Loucy (cell line): ENCODE measurements around the gene XRN2.
"Not testable (repeated sequence)": the region's sequence is repeated elsewhere in the genome, so short reads cannot be mapped to it uniquely, and the experiment has no call there.

ENCODE experiments used
- H2AFZ ChIP-seq: fragments of 200-600 bp; sonication (generic); 2 replicates; pipeline ENCODE4 v1.6.0; 2016; ENCODE audit warnings: antibody characterized with exemption, mild to moderate bottlenecking, low read length, moderate library complexity
- H3F3A ChIP-seq: fragments of 200-600 bp; 2 replicates; pipeline ENCODE4 v1.6.0; 2016; ENCODE audit warnings: antibody characterized with exemption, low read depth, mild to moderate bottlenecking
- H3K27me3 ChIP-seq: fragments of 200-600 bp; sonication (generic); 2 replicates; pipeline ENCODE4 v1.6.1; 2014; ENCODE audit warnings: low read length, mild to moderate bottlenecking; ENCODE audit not compliant: insufficient read depth, poor library complexity, severe bottlenecking
- H3K36me3 ChIP-seq: fragments of 200-600 bp; sonication (generic); 2 replicates; pipeline ENCODE4 v1.6.1; 2016; ENCODE audit warnings: low read length; ENCODE audit not compliant: insufficient read depth
- H3K4me1 ChIP-seq: fragments of 200-600 bp; sonication (generic); 2 replicates; pipeline ENCODE4 v1.5.1; 2014; ENCODE audit warnings: low read length, mild to moderate bottlenecking; ENCODE audit not compliant: insufficient read depth, poor library complexity, severe bottlenecking
- H3K4me2 ChIP-seq: fragments of 200-600 bp; sonication (generic); 2 replicates; pipeline ENCODE4 v1.6.0; 2014; ENCODE audit warnings: antibody characterized with exemption, low read length, low read depth, mild to moderate bottlenecking; ENCODE audit not compliant: poor library complexity, severe bottlenecking
- H3K4me3 ChIP-seq: fragments of 200-600 bp; sonication (generic); 2 replicates; pipeline ENCODE4 v1.5.1; 2014; ENCODE audit warnings: low read length, mild to moderate bottlenecking, mixed read lengths; ENCODE audit not compliant: poor library complexity, severe bottlenecking
- H3K79me2 ChIP-seq: fragments of 200-600 bp; sonication (generic); 2 replicates; pipeline ENCODE4 v1.6.1; 2014; ENCODE audit warnings: low read length; ENCODE audit not compliant: insufficient read depth
- H3K9ac ChIP-seq: fragments of 200-600 bp; sonication (generic); 2 replicates; pipeline ENCODE4 v1.6.0; 2014; ENCODE audit warnings: mild to moderate bottlenecking, low read depth, low read length, moderate library complexity; ENCODE audit not compliant: poor library complexity, severe bottlenecking
- H3K9me2 ChIP-seq: fragments of 200-600 bp; sonication (generic); replicated peaks from 2 replicates; pipeline ENCODE4 v1.6.1; 2016; ENCODE audit warnings: low read depth, low read length, mixed read lengths
- H3K9me3 ChIP-seq: fragments of 200-600 bp; sonication (generic); 2 replicates; pipeline ENCODE4 v1.6.1; 2014; ENCODE audit warnings: mild to moderate bottlenecking, antibody characterized with exemption, low read length, low read depth; ENCODE audit not compliant: insufficient read depth
- H4K20me1 ChIP-seq: fragments of 200-600 bp; sonication (generic); 2 replicates; pipeline ENCODE4 v1.6.0; 2014; ENCODE audit warnings: antibody characterized with exemption, low read length, mild to moderate bottlenecking; ENCODE audit not compliant: insufficient read depth, poor library complexity, severe bottlenecking
- CTCF ChIP-seq: fragments of 200-600 bp; sonication (generic); conservative IDR thresholded peaks from 2 replicates; pipeline ENCODE4 v1.5.1; 2014; ENCODE audit warnings: mild to moderate bottlenecking, antibody characterized with exemption, low read length
- EZH2phosphoT487 ChIP-seq: fragments of 200-600 bp; IDR thresholded peaks from 2 replicates; pipeline ENCODE4 v1.6.1; 2018; ENCODE audit warnings: antibody characterized with exemption, mild to moderate bottlenecking, moderate library complexity, borderline replicate concordance

The XRN2 gene

GRCh38 chr20:21365771-21366170 lies 62.6 kb downstream of the XRN2 start:
- Histone ChIP-seq H3K27me3 (no peaks in the 10 kb centered on the region), H3K79me2 (no peaks in the 10 kb centered on the region), H3K9me3 (no peaks in the 10 kb centered on the region), H3K4me1 (peaks cover 9% of the 10 kb centered on the region), H3K9ac (no peak overlapping the region), H3F3A (no peaks in the 10 kb centered on the region), H3K36me3 (peaks cover 73% of the 10 kb centered on the region), H4K20me1 (peaks cover 5% of the 10 kb centered on the region), H3K4me2 (no peak overlapping the region), H3K9me2 (no peaks in the 10 kb centered on the region), H3K4me3 (no peak overlapping the region), H2AFZ (no peak overlapping the region)
- TF ChIP-seq CTCF: no peak
- no peak for TF ChIP-seq EZH2phosphoT487

- not testable (repeated sequence) for H3F3A ChIP-seq, H3K9me3 ChIP-seq, H3K4me3 ChIP-seq, H2AFZ ChIP-seq, H3K4me1 ChIP-seq, H3K79me2 ChIP-seq, H3K27me3 ChIP-seq, H3K9me2 ChIP-seq, H4K20me1 ChIP-seq, H3K4me2 ChIP-seq, H3K9ac ChIP-seq
- H3K36me3 ChIP-seq: peaks cover 78% of the 10 kb centered on the region
Observed at GRCh38 chr20:21366273-21366672, 63.1 kb downstream of the XRN2 start.

GRCh38 chr20:21368791-21369190 lies 65.7 kb downstream of the XRN2 start:
- TF ChIP-seq CTCF: no peak
- no peak for TF ChIP-seq EZH2phosphoT487
- Histone ChIP-seq H3K9me2 (no peaks in the 10 kb centered on the region), H3K4me1 (no peaks in the 10 kb centered on the region), H3F3A (no peaks in the 10 kb centered on the region), H3K36me3 (peaks cover 80% of the 10 kb centered on the region), H3K27me3 (no peaks in the 10 kb centered on the region), H4K20me1 (peaks cover 2% of the 10 kb centered on the region), H3K79me2 (peaks cover 7% of the 10 kb centered on the region; the same call in 1 of the 2 replicates), H3K4me3 (no peak overlapping the region), H2AFZ (no peak overlapping the region), H3K9me3 (no peaks in the 10 kb centered on the region), H3K9ac (no peak overlapping the region), H3K4me2 (no peak overlapping the region)

- H3K4me2 ChIP-seq: no peak overlapping the region
- H3K27me3 ChIP-seq: no peaks in the 10 kb centered on the region
- H3K9ac ChIP-seq: no peak overlapping the region
- no peaks in the 10 kb centered on the region for H3K9me3 ChIP-seq
- no peak overlapping the region for H2AFZ ChIP-seq
- TF ChIP-seq EZH2phosphoT487 (no peak), CTCF (no peak)
- H4K20me1 ChIP-seq: peaks cover 9% of the 10 kb centered on the region
- H3K36me3 ChIP-seq: peaks cover 68% of the 10 kb centered on the region
- H3K79me2 ChIP-seq: peaks cover 24% of the 10 kb centered on the region
- H3F3A ChIP-seq: no peaks in the 10 kb centered on the region
- no peaks in the 10 kb centered on the region for H3K4me1 ChIP-seq
- no peak overlapping the region for H3K4me3 ChIP-seq
- H3K9me2 ChIP-seq: no peaks in the 10 kb centered on the region
Observed at GRCh38 chr20:21371193-21371592, 68.1 kb downstream of the XRN2 start.
